HTR-8/SVneo (cell line): ENCODE data around the gene MAFF.
A peak's percentile ranks its signal among the peaks of the same experiment; 100 is the strongest.
"Not testable (repeated sequence)": the region's sequence is repeated elsewhere in the genome, so short reads cannot be mapped to it uniquely, and the experiment has no call there.

Experiments used
- DNase-seq: peaks from one replicate; pipeline ENCODE4 v3.0.0; 2011; ENCODE audit warnings: low spot score, mixed read lengths; ENCODE audit not compliant: insufficient read length
- FAIRE-seq: peaks from 2 replicates; lab custom pipeline; 2011; peaks lifted over from hg19 to GRCh38; lab: Jason Lieb, UNC

MAFF gene

DNA sequence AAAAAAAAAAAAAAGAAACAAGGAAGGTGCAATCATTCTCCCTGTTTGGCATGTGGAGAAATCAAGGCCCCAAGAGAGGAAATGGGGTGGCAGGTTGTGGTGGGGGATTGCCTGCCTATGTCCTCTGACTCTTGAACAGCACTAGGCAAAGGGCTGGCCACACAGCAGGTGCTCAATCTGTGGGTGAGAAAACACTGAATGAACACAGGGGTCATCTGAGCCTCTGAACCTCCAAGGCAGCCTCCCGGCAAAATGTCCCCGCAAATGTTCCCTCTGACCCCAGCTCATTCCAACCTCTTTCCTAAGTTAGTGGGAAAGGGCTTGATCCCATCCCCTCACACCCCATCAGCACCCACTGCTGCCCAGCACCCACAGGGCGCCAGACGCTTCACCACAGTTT is 24.8 kb upstream of the MAFF start:
- DNase-seq (no peak), FAIRE-seq (no peak)

- FAIRE-seq = not testable (repeated sequence)
Measured at GRCh38 chr22:38177571-38177925, 24.2 kb upstream of the MAFF start.

GRCh38 chr22:38177926-38178604 is 23.7 kb upstream of the MAFF start:
- FAIRE-seq = peak; percentile 54
- peak; percentile 70 for DNase-seq

More at GRCh38 chr22:38177571-38177925, 24.2 kb upstream of the MAFF start:
- not testable (repeated sequence) for DNase-seq

- not testable (repeated sequence) for DNase-seq, FAIRE-seq
Measured at GRCh38 chr22:38178605-38178937, 23.2 kb upstream of the MAFF start.

DNA sequence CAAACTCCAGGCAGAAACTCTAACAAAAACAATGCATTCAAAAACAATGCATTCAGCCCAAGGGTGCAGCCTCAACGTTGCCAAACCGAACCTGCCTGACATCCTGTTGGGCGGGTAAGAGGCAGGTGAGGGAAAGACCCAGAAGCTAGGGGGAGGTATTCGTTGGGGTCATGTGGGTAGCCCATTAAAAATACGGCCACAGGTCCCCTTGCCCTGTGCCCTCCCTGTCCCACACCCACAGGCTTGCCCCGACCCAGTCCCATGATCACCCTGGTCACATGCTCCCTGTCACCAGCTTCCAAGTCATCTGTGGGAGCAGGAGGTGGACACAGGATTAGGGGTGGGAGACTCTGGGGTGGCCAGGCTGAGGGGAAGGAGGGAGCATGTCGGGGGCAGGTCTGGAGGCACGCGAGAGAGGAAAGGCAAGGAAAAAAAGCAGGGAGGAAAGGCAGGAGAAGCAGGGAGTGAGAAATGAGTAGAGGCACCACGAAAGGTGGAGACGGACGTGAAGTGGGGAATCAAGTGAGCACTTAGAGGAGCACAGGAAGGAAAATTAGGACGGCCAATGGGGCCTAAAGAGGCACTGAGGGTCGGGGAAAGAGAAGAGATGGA is 20.8 kb upstream of the MAFF start:
- FAIRE-seq (no peak), DNase-seq (no peak)

DNA sequence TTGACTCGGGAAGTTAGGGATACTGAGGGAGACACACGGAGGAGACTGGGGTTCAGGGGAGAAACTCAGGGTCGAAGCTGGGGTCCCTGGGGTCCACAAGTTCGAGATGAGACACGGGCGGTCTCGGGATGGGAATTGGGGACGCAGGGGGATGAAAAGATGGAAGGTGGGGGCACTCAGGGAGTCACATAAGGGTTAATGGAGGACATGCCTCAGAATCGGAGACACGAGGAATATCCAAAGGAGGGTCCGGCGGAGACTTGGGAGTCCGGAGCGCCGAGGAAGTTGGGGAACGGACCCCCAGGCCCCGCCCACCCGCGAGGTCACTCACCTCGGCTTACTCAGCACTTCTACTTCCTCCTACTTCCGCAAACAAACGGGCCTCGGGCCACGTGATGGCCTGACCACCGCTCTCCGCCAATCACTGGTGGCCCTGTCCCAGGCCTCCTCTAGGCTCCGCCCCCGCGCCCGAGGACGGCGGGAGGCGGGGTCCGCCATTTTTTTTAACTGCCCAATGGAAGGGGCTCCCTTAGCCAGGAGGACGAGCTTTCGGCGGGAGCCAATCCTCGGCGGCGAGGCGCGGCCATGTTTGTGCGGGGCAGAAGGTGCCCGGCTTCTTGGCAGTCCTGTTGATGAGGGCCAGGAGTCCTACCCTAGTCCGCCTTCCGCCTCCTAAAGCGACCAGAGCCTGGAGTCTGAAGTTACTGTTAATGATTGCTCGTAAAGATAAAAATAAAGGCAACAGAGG is 20.2 kb upstream of the MAFF start, which contains the start of gene PLA2G6:
Gene PLA2G6 (minus strand): TSS at position 378 of the 748 bp plus-strand sequence. CDS start 12,404 bp downstream, outside the sequence.
- DNase-seq (peak; percentile 91), FAIRE-seq (no peak)

GRCh38 chr22:38184788-38185187 is 17.0 kb upstream of the MAFF start:
- no peak for DNase-seq
- no peak for FAIRE-seq

- DNase-seq (no peak), FAIRE-seq (no peak)
Measured at GRCh38 chr22:38186429-38186828, 15.4 kb upstream of the MAFF start.

GRCh38 chr22:38187413-38188212 is 14.2 kb upstream of the MAFF start:
- FAIRE-seq = no peak
- DNase-seq = no peak

- peak; percentile 70 for FAIRE-seq
- DNase-seq = no peak
Measured at GRCh38 chr22:38189104-38189503, 12.7 kb upstream of the MAFF start.

- FAIRE-seq (no peak), DNase-seq (no peak)
Measured at GRCh38 chr22:38190581-38190980, 11.2 kb upstream of the MAFF start.

- DNase-seq = no peak
Measured at GRCh38 chr22:38191055-38191454, 10.7 kb upstream of the MAFF start.

GRCh38 chr22:38191731-38192474 is 9.9 kb upstream of the MAFF start:
- FAIRE-seq (no peak), DNase-seq (no peak)

More at GRCh38 chr22:38191055-38191454, 10.7 kb upstream of the MAFF start:
- FAIRE-seq = no peak

- FAIRE-seq (no peak), DNase-seq (no peak)
Measured at GRCh38 chr22:38192475-38192863, 9.3 kb upstream of the MAFF start.

GRCh38 chr22:38193580-38193979 is 8.2 kb upstream of the MAFF start:
- DNase-seq (no peak), FAIRE-seq (no peak)

- no peak for FAIRE-seq
- DNase-seq = no peak
Measured at GRCh38 chr22:38196791-38197419, 4.9 kb upstream of the MAFF start.

DNA sequence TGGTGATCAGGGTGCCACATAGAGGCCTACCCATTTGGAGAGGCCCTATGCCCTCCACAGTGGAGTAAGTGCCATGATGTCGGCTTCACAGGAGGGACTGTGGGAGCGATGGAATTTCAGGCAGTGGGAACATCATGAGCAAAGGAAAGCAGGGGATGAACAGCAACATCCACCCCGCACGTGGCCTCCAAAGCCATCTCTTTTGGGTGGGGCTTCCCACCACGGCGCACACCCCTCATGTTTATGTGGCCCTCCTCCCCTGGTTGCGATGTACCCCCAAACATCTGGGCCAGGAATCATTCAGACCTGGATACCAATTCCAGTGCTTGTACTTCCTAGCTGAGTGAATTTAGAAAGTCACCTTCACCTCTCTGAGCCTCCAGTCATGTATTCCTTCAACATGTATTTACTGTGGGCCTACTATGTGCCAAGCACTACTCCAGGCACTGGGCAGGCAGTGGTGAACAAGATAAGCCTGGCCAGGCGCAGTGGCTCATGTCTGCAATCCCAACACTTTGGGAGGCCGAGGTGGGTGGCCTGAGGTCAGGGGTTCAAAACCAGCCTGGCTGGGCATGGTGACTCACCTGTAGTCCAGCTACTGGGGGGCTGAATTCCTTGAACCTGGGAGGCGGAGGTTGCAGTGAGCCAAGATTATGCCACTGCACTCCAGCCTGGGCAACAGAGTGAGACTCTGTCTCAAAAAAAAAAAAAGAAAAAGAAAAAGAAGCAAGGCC is 1.8 kb upstream of the MAFF start:
- no peak for DNase-seq
- FAIRE-seq = no peak

GRCh38 chr22:38201371-38201710 is 453 bp upstream of the MAFF start:
- DNase-seq (no peak), FAIRE-seq (no peak)
